CD4-positive, alpha-beta T cell treated with Interleukin-6 at 100 ng/mL for 8 hours (primary cell): ENCODE results near the gene HES3.

Experiments
- DNase-seq: peaks from one replicate; pipeline ENCODE4 v3.0.0-alpha.2; 2020; ENCODE audit warnings: mixed read lengths, low spot score

HES3 gene

GRCh38 chr1:6243993-6244392 lies at the start of gene HES3:
HES3 (plus strand) TSS chr1:6244179; CDS start chr1:6244366, 187 bp downstream.
- DNase-seq = no peak

DNA sequence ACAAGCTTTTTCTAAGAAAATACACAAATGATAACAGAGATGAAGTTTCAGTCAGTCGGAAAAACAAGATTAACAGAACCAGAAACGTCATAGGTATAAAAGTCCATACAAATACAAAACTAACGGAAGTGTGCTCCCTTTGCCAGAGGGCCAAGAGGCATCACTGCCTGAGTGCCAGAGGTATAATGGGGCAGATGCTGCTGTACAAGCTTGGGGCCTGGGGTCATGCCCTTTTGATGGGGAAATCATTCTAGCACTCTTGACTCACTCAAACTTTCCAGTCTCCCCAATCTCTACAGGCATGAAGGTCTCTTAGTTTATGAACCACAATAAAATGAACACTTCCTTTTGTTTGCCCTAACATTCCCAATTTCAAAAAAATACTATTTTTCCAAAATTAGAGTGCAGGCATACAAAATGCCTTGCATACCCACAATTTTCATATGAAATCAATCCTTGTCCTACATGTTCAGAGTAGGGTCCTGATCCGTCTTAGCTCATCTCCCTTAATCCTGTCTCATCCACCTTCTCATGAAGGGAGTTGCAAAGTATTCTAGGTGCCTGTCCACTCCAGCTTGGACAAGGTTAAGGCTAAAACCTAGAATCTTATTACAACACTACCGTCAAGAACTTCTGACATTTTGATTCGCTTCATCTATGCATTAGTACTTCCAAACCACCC lies 46.1 kb upstream of the HES3 start:
- no peak for DNase-seq

DNA sequence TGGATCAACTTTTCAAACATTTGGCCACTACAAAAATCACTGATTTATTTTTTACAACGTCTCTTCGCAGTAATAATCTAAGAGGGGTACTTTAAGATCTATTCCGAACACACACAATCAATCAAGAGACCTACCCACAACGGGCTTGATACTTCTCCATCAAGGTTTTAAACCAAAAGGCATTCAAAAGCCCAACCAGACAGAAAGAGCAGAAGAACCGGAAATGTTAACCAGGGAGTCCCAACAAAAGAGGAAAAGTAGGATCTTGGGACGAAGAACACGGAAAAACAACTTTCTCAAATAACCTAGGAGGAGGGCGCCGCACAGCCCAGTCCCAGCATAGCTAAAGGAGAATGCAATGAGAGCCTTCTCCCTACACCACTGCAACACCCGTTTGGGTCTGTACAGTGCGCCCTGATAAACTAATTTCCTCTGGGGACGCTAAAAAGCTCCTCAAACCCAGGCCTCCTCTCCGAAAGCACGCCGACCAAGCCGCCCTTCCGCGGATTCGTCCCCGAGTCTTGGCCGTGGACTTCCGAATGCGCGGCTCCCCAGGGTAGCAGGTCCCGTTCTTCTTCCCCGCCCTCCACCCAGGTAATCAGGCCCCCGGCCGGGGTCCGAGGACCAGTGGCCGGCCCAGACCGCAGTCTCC lies 45.2 kb upstream of the HES3 start:
- no peak for DNase-seq

DNA sequence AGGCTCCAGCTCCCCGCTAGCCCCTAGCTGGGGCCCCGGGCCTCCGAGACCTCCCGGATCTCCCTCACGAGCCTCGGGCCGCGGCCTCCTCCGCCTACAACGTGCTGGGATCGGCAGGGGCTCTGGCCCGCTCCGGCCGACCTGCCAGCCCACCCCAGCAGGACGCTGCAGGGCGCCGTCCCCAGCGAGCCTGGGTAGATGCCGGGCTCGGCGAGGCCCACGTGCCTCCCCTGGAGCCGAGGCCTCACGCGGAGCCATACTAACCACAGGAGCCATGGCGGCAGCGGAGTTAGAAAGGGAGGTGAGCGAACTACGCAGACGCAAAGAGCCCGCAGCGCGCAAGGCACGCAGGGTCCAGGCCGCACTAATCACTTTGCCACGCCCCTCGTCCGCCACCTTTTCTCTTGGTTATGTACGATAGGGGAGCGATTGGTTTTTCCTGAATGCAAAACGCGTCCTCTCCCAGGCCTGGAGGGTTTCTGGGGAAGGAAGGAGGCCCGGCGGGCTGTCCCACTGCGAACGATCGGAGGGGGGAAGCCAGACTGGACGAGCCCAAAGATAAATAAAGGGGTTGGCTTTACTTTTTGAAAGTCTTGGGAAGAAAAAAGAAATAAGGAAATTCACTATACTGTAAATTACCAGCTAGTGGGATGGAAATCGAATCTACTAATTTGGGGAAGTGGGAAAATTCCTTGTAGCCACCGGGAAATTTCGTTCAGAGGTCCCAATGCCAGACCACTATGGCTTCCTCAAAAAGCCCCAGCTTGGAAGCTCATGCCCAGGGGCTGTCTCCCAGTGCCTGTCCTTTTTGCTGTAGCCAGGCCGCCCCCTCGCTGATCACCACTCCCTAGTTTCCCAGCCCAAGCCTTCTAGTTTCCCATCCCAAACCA lies 44.4 kb upstream of the HES3 start, which contains the start of gene RPL22:
Gene RPL22, minus strand, starts transcription at position 298 of the 890 bp plus-strand sequence. Its CDS starts 22 bp downstream, at position 276.
- DNase-seq = peak; percentile 97

DNA sequence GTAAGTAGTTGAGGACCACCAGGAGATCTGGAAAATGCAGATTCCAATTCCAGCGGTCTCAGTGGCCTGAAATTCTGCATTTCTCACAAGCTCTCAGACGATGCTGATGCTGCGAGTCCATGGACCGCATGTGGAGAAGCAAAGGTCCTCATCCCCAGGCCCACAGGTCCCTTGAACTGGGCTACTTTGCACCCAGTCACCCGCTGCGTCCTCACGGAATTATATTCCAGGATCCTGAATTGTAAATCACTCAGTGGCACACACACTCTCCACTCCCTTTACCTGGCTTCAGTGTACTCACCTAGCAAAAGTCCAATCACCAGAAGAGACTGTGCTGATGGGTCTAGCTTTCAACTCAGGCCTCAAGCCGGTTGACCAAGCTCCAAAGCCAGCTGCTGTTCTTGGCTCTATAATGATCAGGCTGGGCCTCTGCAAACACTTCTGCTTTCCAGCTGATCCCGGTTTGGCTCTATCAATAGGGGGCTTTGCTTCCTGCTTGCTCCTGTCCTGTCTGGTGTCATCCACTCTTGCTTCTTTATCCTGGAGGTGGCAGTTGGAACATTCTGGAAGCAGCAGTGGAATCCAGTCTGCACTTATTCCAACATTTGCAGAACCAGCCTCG lies 43.7 kb upstream of the HES3 start:
- DNase-seq = no peak

- DNase-seq = no peak
These were observed 41.7 kb upstream of the HES3 start for GRCh38 chr1:6202256-6202655.

GRCh38 chr1:6205849-6206519 lies 38.0 kb upstream of the HES3 start, which contains the start of gene RNF207:
RNF207 (plus strand) TSS chr1:6206119; CDS start chr1:6206536, 417 bp downstream.
- DNase-seq = peak; percentile 49

- no peak for DNase-seq
These were observed 37.5 kb upstream of the HES3 start for GRCh38 chr1:6206520-6206855.

- no peak for DNase-seq
These were observed 36.7 kb upstream of the HES3 start for GRCh38 chr1:6207075-6207885.

- no peak for DNase-seq
These were observed 36.1 kb upstream of the HES3 start for GRCh38 chr1:6207921-6208320.

DNA sequence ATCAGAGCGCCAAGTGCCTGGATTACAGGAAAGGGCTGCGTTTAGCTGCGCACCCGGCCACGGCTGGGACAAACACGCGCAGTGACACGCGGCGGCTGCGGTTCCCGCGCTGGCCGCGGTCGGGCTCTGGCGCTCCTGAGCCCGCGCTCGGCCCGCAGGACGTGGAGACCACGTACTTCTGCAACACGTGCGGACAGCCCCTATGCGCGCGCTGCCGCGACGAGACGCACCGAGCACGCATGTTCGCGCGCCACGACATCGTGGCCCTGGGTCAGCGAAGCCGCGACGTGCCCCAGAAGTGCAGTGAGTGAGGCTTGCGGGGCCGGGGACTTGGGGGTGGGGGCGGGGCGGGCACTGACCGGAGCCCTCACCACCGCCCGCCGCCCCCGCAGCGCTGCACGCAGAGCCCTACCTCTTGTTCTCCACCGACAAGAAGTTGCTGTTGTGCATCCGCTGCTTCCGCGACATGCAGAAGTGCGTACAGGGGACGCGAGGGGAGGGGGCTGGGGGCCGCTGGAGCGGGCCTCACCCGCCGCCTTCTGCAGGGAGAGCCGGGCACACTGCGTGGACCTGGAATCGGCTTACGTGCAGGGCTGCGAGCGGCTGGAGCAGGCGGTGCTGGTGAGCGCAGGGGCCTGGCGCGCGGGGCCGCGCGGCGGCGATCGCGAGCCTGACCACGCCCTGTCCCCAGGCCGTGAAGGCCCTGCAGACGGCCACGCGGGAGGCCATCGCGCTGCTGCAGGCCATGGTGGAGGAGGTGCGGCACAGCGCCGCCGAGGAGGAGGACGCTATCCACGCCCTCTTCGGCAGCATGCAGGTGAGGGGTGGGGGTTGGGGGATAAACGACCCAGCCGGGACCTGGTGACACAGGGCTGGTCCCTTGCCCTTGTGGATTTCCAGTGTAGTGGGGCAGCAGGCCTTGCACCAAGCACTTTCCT lies 35.0 kb upstream of the HES3 start:
- peak; percentile 8 for DNase-seq

DNA sequence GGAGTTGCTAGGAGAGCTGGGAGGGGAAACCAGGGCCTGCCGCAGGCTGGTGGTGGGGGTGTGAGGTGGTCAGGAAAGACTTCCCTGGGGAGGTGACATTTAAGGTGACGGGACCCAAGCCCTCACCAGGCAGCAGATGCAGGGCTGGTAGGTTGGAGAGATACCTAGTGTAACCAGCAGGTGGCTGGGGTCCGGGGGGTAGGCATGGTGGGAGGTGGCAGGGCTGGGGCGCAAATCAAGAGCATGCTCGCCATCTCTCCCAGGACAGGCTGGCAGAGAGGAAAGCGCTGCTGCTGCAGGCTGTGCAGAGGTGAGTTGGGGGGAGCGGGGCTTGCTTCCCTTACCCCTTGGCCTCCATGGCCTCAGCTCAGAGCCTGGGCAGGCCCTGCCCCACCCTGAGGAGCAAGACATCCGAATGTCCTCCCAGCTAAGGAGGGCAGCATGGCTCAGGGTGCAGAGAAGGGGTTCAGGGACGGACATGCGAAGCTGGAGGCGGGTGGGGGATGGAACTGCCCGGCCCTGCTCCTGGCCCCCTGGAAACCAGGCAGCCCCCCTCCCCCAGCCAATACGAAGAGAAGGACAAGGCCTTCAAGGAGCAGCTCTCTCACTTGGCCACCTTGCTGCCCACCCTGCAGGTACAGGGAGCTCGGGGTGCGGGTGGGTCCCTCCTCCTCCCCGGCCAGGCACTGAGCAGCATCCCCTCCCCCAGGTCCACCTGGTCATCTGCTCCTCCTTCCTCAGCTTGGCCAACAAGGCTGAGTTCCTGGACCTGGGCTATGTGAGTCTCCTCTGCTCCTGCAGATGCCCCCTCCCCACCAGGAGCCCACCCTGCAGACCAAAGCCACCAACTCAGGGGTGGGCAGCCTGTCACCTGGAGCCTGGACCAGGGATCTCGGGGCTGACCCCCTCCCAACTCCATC lies 34.1 kb upstream of the HES3 start:
- DNase-seq = no peak

DNA sequence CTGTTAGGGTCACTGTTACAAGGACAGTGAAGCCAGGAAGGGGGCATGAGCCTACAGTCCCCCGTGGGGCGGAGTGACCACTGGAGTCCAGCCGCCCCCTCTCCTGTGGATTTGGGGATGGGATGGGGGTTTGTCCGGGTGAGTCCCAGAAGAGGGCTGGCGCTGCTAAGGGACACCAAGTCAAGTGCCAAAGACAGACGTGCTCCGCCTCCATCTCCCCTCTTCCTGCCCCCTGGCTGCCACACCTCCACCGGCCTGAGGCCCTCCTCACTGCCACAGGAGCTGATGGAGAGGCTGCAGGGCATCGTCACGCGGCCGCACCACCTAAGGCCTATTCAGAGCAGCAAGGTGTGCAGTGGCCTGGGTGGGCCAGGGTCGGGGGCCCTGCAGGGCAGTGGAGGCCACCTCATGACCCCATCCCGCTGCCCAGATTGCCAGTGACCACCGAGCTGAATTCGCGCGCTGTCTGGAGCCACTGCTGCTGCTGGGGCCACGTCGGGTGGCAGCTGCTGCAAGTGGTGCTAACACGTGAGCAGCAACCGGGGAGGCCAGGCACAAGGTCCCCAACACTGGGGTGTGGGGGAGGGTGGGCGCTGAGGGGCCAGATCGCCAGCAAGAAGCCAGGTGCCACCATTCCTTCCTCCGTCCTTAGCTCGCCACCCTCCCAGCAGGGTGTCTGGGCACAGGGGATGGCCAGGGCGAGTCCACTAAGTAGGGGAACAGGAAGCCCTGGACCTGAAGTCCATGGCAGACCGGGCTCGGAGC lies 33.2 kb upstream of the HES3 start:
- DNase-seq = no peak

DNA sequence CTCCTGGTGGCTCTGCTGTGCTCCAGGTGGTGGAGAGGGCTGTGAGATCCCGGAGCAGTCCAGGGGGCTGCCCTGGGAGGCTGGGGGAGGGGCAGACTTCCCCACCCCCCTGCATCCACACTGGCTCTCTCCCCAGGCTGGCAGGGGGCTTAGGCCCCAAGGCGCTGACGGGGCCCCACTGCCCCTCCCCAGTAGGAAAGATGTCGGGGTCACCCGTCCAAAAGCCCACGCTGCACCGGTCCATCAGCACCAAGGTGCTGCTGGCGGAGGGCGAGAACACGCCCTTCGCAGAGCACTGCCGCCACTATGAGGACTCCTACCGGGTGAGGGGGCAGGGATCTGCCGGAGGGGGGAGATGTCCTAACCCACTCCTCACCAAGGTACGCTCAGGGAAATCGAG lies 32.2 kb upstream of the HES3 start:
- no peak for DNase-seq

GRCh38 chr1:6212193-6212959 lies 31.6 kb upstream of the HES3 start:
- DNase-seq = no peak

GRCh38 chr1:6218375-6219164 lies 25.4 kb upstream of the HES3 start:
- DNase-seq = no peak
